GM12878 (cell line): Measurements from ENCODE around the gene ACRBP. TPM values are rescaled to one million over a fixed set of nuclear protein-coding genes. Genes with fewer than 3 reads are reported as not detected.
A peak's percentile ranks its signal among the peaks of the same experiment; 100 is the strongest.

ENCODE experiments used
- CHD4 ChIP-seq: fragments of 200-600 bp; sonication (generic); IDR thresholded peaks from 2 replicates; pipeline ENCODE4 v1.6.1; 2016; ENCODE audit warnings: mild to moderate bottlenecking
- CREB1 ChIP-seq: IDR thresholded peaks from 2 replicates; pipeline ENCODE4 v1.6.1; 2012; ENCODE audit warnings: low read depth, mild to moderate bottlenecking, inconsistent platforms
- HDGF ChIP-seq: fragments of 450-650 bp; IDR thresholded peaks from 2 replicates; pipeline ENCODE4 v1.6.1; 2016; ENCODE audit warnings: antibody characterized with exemption
- KDM1A ChIP-seq: fragments of 200-600 bp; sonication (generic); IDR thresholded peaks from 2 replicates; pipeline ENCODE4 v1.6.1; 2016; ENCODE audit warnings: borderline replicate concordance
- LARP7 ChIP-seq: fragments of 450-650 bp; IDR thresholded peaks from 2 replicates; pipeline ENCODE4 v1.6.1; 2017; ENCODE audit warnings: mild to moderate bottlenecking
- MEF2B ChIP-seq: fragments of 450-650 bp; IDR thresholded peaks from 2 replicates; pipeline ENCODE4 v1.6.1; 2018; ENCODE audit warnings: mild to moderate bottlenecking, moderate library complexity; ENCODE audit not compliant: partially characterized antibody, poor library complexity, severe bottlenecking
- MXI1 ChIP-seq: fragments of 150-350 bp; IDR thresholded peaks from 2 replicates; pipeline ENCODE4 v1.6.1; 2011; ENCODE audit warnings: low read depth, mild to moderate bottlenecking, inconsistent platforms, low read length, improper control_type of control experiment
- NBN ChIP-seq: fragments of 450-650 bp; IDR thresholded peaks from 2 replicates; pipeline ENCODE4 v1.6.1; 2016
- NFIC ChIP-seq: IDR thresholded peaks from 2 replicates; pipeline ENCODE4 v1.6.1; 2012; ENCODE audit warnings: low read depth, mild to moderate bottlenecking, inconsistent platforms, low read length, moderate library complexity
- NFYB ChIP-seq: IDR thresholded peaks from 2 replicates; pipeline ENCODE4 v1.6.1; 2011; ENCODE audit warnings: low read depth, mild to moderate bottlenecking, low read length, improper control_type of control experiment, moderate library complexity; ENCODE audit not compliant: insufficient read depth
- NR2F1 ChIP-seq: fragments of 450-650 bp; conservative IDR thresholded peaks from 2 replicates; pipeline ENCODE4 v1.6.1; 2017; ENCODE audit warnings: mild to moderate bottlenecking
- POLR2AphosphoS5 ChIP-seq: IDR thresholded peaks from 2 replicates; pipeline ENCODE4 v1.6.1; 2011; ENCODE audit warnings: mild to moderate bottlenecking, low read length, inconsistent platforms
- RAD51 ChIP-seq: fragments of 450-650 bp; IDR thresholded peaks from 2 replicates; pipeline ENCODE4 v1.6.1; 2016; ENCODE audit warnings: moderate library complexity, mild to moderate bottlenecking, inconsistent platforms
- RELA ChIP-seq: fragments of 450-650 bp; IDR thresholded peaks from 2 replicates; pipeline ENCODE4 v1.8.0; 2014; ENCODE audit warnings: borderline replicate concordance; ENCODE audit not compliant: partially characterized antibody
- RUNX3 ChIP-seq: IDR thresholded peaks from 2 replicates; pipeline ENCODE4 v1.6.1; 2012; ENCODE audit warnings: low read length, inconsistent platforms
- SIX5 ChIP-seq: IDR thresholded peaks from 2 replicates; pipeline ENCODE4 v1.6.1; 2011; ENCODE audit warnings: mild to moderate bottlenecking, low read depth, low read length, moderate library complexity; ENCODE audit not compliant: severe bottlenecking
- SMAD1 ChIP-seq: fragments of 450-650 bp; IDR thresholded peaks from 2 replicates; pipeline ENCODE4 v1.6.1; 2018; ENCODE audit warnings: mild to moderate bottlenecking, low read depth; ENCODE audit not compliant: partially characterized antibody
- TCF12 ChIP-seq: IDR thresholded peaks from 2 replicates; pipeline ENCODE4 v1.6.1; 2011; ENCODE audit warnings: low read depth, mild to moderate bottlenecking, low read length
- TCF7 ChIP-seq: IDR thresholded peaks from 2 replicates; pipeline ENCODE4 v1.6.1; 2014; ENCODE audit warnings: antibody characterized with exemption, borderline replicate concordance
- WRNIP1 ChIP-seq: IDR thresholded peaks from 2 replicates; pipeline ENCODE4 v1.6.1; 2011; ENCODE audit warnings: low read depth, low read length, improper control_type of control experiment, borderline replicate concordance
- YY1 ChIP-seq: IDR thresholded peaks from 2 replicates; pipeline ENCODE4 v1.6.1; 2011; ENCODE audit warnings: low read depth, mild to moderate bottlenecking, low read length
- ZNF207 ChIP-seq: fragments of 450-650 bp; IDR thresholded peaks from 2 replicates; pipeline ENCODE4 v1.6.1; 2014; ENCODE audit warnings: antibody characterized with exemption, mild to moderate bottlenecking, borderline replicate concordance
- polyA plus RNA-seq, 11 experiments: library from polyadenylated mRNA; depleted of rRNA in 4 of 11; unstranded in 6 of 11; stranded (reverse) in 5 of 11; fragments of >200 nt; fragmentation: Nextera tagmentation in 4 of 11; fragmentation: Illumina TruSeq in 1 of 11; extraction: Ambion mirVana in 4 of 11; extraction: Trizol in 1 of 11; gene quantifications; 1 replicate in 1 of 11; 2 replicates in 10 of 11; pipeline versions ENCODE4 v1.2.1 to v1.2.3, GENCODE V29; 2011 to 2016; ENCODE audit warnings: inconsistent platforms in 2 of 11, missing spikeins in 2 of 11, low read depth in 1 of 11
- total RNA-seq, 4 experiments: library from RNA; depleted of rRNA in 3 of 4; stranded (reverse); fragments of >200 nt in 3 of 4; fragmentation: Illumina TruSeq in 1 of 4; extraction: Trizol in 1 of 4; gene quantifications; 2 replicates each; pipeline versions ENCODE4 v1.2.1 to v1.2.3, GENCODE V29; 2013 to 2021
- TF ChIP-seq, protein P1 (sequence below): fragments of 450-650 bp; IDR thresholded peaks from 2 replicates; pipeline ENCODE4 v1.6.1; 2017; ENCODE audit warnings: mild to moderate bottlenecking, moderate library complexity
- TF ChIP-seq, protein P2 (sequence below): fragments of 450-650 bp; IDR thresholded peaks from 2 replicates; pipeline ENCODE4 v1.6.1; 2014; ENCODE audit warnings: mild to moderate bottlenecking
- TF ChIP-seq, protein P3 (sequence below): IDR thresholded peaks from 2 replicates; pipeline ENCODE4 v1.6.1; 2011; ENCODE audit warnings: low read depth, low read length, improper control_type of control experiment, borderline replicate concordance
- TF ChIP-seq, protein P4 (sequence below): IDR thresholded peaks from 2 replicates; pipeline ENCODE4 v1.6.1; 2011; ENCODE audit warnings: borderline replicate concordance, low read depth, mild to moderate bottlenecking, moderate library complexity, low read length; ENCODE audit not compliant: insufficient read depth, poor library complexity, severe bottlenecking

ACRBP gene
- total and polyA plus RNA-seq, 10 of the 15 experiments (the other 5 are each of a cell fraction or from before 2014, with no cell fraction given), result 0.54 to 1.4 (median 0.87) TPM

DNA sequence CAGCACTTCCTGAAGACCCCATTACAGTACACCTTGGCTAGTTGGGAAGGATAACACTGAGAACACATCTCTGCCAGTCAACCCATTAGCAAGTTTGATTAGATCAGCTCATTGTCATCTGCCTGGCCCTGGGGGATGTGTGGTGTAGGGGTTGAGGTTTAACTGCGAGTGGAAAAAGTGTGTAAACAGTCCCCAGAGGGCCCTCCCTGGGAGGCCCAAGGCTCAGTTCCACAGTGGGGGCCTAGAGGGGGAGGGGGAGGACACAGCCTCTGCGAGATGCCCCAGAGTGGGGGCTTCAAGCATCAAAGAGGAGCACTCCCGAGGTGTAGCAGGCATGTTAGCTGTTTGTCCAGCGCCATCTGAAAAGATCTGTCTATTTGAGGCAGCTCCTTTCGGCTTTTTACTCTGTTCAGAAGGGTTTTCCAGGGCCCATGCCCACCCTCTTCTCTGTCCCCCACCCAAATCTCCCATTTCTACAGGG is 11.8 kb downstream of the ACRBP start (continued):
- TF ChIP-seq MEF2B (peak; percentile 98), MXI1 (peak; percentile 3; the same call in 1 of the 2 replicates), TCF7 (no peak), KDM1A (no peak), SMAD1 (peak; percentile 18), ZNF207 (peak; percentile 39; the same call in 1 of the 2 replicates), LARP7 (no peak), CREB1 (no peak), POLR2AphosphoS5 (0 out of 2 replicates have a peak, but pooled peaks have one; percentile 33), YY1 (peak; percentile 55; the same call in 1 of the 2 replicates), WRNIP1 (no peak), NBN (peak; percentile 82), NFIC (peak; percentile 46; the same call in 1 of the 2 replicates), SIX5 (no peak), HDGF (no peak), RELA (no peak), CHD4 (no peak), RAD51 (no peak), TCF12 (0 out of 2 replicates have a peak, but pooled peaks have one; percentile 7), NFYB (no peak), RUNX3 (peak; percentile 88), NR2F1 (peak; percentile 34; the same call in 1 of the 2 replicates)
- TF ChIP-seq, protein P1, sequence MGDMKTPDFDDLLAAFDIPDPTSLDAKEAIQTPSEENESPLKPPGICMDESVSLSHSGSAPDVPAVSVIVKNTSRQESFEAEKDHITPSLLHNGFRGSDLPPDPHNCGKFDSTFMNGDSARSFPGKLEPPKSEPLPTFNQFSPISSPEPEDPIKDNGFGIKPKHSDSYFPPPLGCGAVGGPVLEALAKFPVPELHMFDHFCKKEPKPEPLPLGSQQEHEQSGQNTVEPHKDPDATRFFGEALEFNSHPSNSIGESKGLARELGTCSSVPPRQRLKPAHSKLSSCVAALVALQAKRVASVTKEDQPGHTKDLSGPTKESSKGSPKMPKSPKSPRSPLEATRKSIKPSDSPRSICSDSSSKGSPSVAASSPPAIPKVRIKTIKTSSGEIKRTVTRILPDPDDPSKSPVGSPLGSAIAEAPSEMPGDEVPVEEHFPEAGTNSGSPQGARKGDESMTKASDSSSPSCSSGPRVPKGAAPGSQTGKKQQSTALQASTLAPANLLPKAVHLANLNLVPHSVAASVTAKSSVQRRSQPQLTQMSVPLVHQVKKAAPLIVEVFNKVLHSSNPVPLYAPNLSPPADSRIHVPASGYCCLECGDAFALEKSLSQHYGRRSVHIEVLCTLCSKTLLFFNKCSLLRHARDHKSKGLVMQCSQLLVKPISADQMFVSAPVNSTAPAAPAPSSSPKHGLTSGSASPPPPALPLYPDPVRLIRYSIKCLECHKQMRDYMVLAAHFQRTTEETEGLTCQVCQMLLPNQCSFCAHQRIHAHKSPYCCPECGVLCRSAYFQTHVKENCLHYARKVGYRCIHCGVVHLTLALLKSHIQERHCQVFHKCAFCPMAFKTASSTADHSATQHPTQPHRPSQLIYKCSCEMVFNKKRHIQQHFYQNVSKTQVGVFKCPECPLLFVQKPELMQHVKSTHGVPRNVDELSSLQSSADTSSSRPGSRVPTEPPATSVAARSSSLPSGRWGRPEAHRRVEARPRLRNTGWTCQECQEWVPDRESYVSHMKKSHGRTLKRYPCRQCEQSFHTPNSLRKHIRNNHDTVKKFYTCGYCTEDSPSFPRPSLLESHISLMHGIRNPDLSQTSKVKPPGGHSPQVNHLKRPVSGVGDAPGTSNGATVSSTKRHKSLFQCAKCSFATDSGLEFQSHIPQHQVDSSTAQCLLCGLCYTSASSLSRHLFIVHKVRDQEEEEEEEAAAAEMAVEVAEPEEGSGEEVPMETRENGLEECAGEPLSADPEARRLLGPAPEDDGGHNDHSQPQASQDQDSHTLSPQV, result no peak
- TF ChIP-seq, protein P2, sequence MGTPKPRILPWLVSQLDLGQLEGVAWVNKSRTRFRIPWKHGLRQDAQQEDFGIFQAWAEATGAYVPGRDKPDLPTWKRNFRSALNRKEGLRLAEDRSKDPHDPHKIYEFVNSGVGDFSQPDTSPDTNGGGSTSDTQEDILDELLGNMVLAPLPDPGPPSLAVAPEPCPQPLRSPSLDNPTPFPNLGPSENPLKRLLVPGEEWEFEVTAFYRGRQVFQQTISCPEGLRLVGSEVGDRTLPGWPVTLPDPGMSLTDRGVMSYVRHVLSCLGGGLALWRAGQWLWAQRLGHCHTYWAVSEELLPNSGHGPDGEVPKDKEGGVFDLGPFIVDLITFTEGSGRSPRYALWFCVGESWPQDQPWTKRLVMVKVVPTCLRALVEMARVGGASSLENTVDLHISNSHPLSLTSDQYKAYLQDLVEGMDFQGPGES, result no peak
- TF ChIP-seq, protein P3, sequence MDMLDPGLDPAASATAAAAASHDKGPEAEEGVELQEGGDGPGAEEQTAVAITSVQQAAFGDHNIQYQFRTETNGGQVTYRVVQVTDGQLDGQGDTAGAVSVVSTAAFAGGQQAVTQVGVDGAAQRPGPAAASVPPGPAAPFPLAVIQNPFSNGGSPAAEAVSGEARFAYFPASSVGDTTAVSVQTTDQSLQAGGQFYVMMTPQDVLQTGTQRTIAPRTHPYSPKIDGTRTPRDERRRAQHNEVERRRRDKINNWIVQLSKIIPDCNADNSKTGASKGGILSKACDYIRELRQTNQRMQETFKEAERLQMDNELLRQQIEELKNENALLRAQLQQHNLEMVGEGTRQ, result no peak
- TF ChIP-seq, protein P4, sequence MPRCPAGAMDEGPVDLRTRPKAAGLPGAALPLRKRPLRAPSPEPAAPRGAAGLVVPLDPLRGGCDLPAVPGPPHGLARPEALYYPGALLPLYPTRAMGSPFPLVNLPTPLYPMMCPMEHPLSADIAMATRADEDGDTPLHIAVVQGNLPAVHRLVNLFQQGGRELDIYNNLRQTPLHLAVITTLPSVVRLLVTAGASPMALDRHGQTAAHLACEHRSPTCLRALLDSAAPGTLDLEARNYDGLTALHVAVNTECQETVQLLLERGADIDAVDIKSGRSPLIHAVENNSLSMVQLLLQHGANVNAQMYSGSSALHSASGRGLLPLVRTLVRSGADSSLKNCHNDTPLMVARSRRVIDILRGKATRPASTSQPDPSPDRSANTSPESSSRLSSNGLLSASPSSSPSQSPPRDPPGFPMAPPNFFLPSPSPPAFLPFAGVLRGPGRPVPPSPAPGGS, result peak; percentile 34
